Measurements from ENCODE around the gene HYAL1.

GRCh38 chr3:50299638-50299928 lies 3.8 kb downstream of the HYAL1 start:
- TF ChIP-seq POLR2A (IDR thresholded peaks at IDR 0.05; ENCODE audit: low read length) (no peak), GATA1 (IDR thresholded peaks at IDR 0.05; ENCODE audit: low read depth, low read length) (no peak)

All from erythroblast (primary cell).